NCI-H226 (cell line): ENCODE data around the gene MSL1.

Source experiments
- DNase-seq: peaks from one replicate; pipeline ENCODE4 v3.0.0-alpha.2; 2015

MSL1 gene

GRCh38 chr17:40105861-40106759, 15.7 kb upstream of the MSL1 start:
- no peak for DNase-seq

GRCh38 chr17:40106760-40107521, 14.8 kb upstream of the MSL1 start:
- DNase-seq: no peak

GRCh38 chr17:40107522-40108174, 14.1 kb upstream of the MSL1 start:
- no peak for DNase-seq

- DNase-seq: no peak
Observed at GRCh38 chr17:40108970-40109824, 12.6 kb upstream of the MSL1 start.

- no peak for DNase-seq
Observed at GRCh38 chr17:40110026-40110845, 11.5 kb upstream of the MSL1 start.

- DNase-seq: peak; percentile 96
Observed at GRCh38 chr17:40111221-40112128, 10.3 kb upstream of the MSL1 start.

- no peak for DNase-seq
Observed at GRCh38 chr17:40112191-40112711, 9.5 kb upstream of the MSL1 start.

GRCh38 chr17:40112718-40113109, 9.1 kb upstream of the MSL1 start:
- DNase-seq: no peak

- peak; percentile 92 for DNase-seq
Observed at GRCh38 chr17:40113110-40113906, 8.5 kb upstream of the MSL1 start.

- no peak for DNase-seq
Observed at GRCh38 chr17:40113907-40114245, 7.9 kb upstream of the MSL1 start.

- DNase-seq: no peak
Observed at GRCh38 chr17:40115101-40115436, 6.7 kb upstream of the MSL1 start.

GRCh38 chr17:40122136-40122998, 596 bp downstream of the MSL1 start:
- DNase-seq: peak; percentile 27

- no peak for DNase-seq
Observed at GRCh38 chr17:40122999-40123810, 1.4 kb downstream of the MSL1 start.

- DNase-seq: no peak
Observed at GRCh38 chr17:40123811-40124114, 2.0 kb downstream of the MSL1 start.

- no peak for DNase-seq
Observed at GRCh38 chr17:40124279-40125141, 2.7 kb downstream of the MSL1 start.

GRCh38 chr17:40129498-40129897, 7.7 kb downstream of the MSL1 start:
- DNase-seq: no peak
